A673 (cell line): ENCODE measurements around the gene DEXI. TPM values are rescaled to one million over a fixed set of nuclear protein-coding genes. Genes with fewer than 3 reads are reported as not detected.

Experiments
- BruUV-seq: library from RNA; stranded (reverse); fragments of 400-500 nt; replicated peaks from 2 replicates; lab custom pipeline; 2021; lab: Mats Ljungman, UMichigan
- CTCF ChIA-PET: fragments of 300-600 bp; sonication (Branson Sonifier 250); formaldehyde crosslinking; loops from one replicate; lab custom pipeline; 2022; ENCODE audit warnings: antibody characterized with exemption; lab: Charles Lee
- POLR2A ChIA-PET: fragments of 300-600 bp; sonication (Branson Sonifier 250); formaldehyde crosslinking; loops from one replicate; lab custom pipeline; 2022; ENCODE audit warnings: antibody characterized with exemption; ENCODE audit not compliant: low non-redundant PET; lab: Charles Lee
- DNase-seq: peaks from one replicate; pipeline ENCODE4 v3.0.0-alpha.2; 2015; ENCODE audit warnings: low spot score
- H3K27ac ChIP-seq: fragments of 200-600 bp; sonication (generic); 2 replicates; pipeline ENCODE4 v1.5.1; 2016; ENCODE audit warnings: mixed run types, low read depth, mild to moderate bottlenecking, mixed read lengths, antibody characterized with exemption, low read length; ENCODE audit not compliant: poor library complexity, severe bottlenecking
- H3K27me3 ChIP-seq: fragments of 200-600 bp; sonication (generic); replicated peaks from 2 replicates; pipeline ENCODE4 v1.6.1; 2017; ENCODE audit warnings: mixed run types, low read depth, mild to moderate bottlenecking, mixed read lengths, antibody characterized with exemption, low read length; ENCODE audit not compliant: insufficient read depth, poor library complexity
- H3K36me3 ChIP-seq: fragments of 200-600 bp; sonication (generic); 2 replicates; pipeline ENCODE4 v1.6.1; 2016; ENCODE audit warnings: mixed run types, mild to moderate bottlenecking, mixed read lengths, antibody characterized with exemption, low read length; ENCODE audit not compliant: insufficient read depth, poor library complexity, severe bottlenecking
- H3K4me1 ChIP-seq: fragments of 200-600 bp; sonication (generic); 2 replicates; pipeline ENCODE4 v1.6.1; 2017; ENCODE audit warnings: mixed run types, mild to moderate bottlenecking, mixed read lengths, antibody characterized with exemption, low read length; ENCODE audit not compliant: insufficient read depth, poor library complexity, severe bottlenecking
- H3K4me3 ChIP-seq: fragments of 200-600 bp; sonication (generic); 2 replicates; pipeline ENCODE4 v1.5.1; 2016; ENCODE audit warnings: low read depth, mixed run types, mild to moderate bottlenecking, mixed read lengths, low read length; ENCODE audit not compliant: poor library complexity, severe bottlenecking
- H3K9me3 ChIP-seq: fragments of 200-600 bp; sonication (generic); 2 replicates; pipeline ENCODE4 v1.6.1; 2016; ENCODE audit warnings: mixed run types, low read depth, mild to moderate bottlenecking, mixed read lengths, antibody characterized with exemption, low read length; ENCODE audit not compliant: poor library complexity, severe bottlenecking
- CTCF ChIP-seq: fragments of 300-800, 200-600 bp; sonication (generic); conservative IDR thresholded peaks from 2 replicates; pipeline ENCODE4 v1.5.1; 2017; ENCODE audit warnings: low read depth, mild to moderate bottlenecking, antibody characterized with exemption, low read length, moderate library complexity, mixed read lengths
- EZH2 ChIP-seq: fragments of 200-600 bp; sonication (generic); IDR thresholded peaks from 2 replicates; pipeline ENCODE4 v1.6.1; 2017; ENCODE audit warnings: borderline replicate concordance, low read depth, mild to moderate bottlenecking, mixed read lengths, antibody characterized with exemption, low read length; ENCODE audit not compliant: poor library complexity, severe bottlenecking
- intact Hi-C: fragments of 100-400 bp; cut with micrococcal nuclease; formaldehyde crosslinking; loops from one replicate; pipeline ENCODE4 v1.10.0; 2022; ENCODE audit not compliant: unreplicated experiment
- total RNA-seq: library from RNA; stranded (reverse); gene quantifications from 2 replicates; pipeline ENCODE4 v1.2.3, GENCODE V29; 2021

DEXI gene
- total RNA-seq, 1 experiment from 2014 or later = 30.7 TPM

- H3K27ac ChIP-seq = no peak overlapping the region
- TF ChIP-seq EZH2 (no peak), CTCF (no peak)
- intact Hi-C loops = no loop called here
- no peaks in the 10 kb centered on the region for H3K4me1 ChIP-seq
- ChIA-PET CTCF (no interaction called here), POLR2A (no interaction called here)
- peaks cover 85% of the 10 kb centered on the region for H3K27me3 ChIP-seq
- no peaks in the 10 kb centered on the region for H3K36me3 ChIP-seq
- no TSS peak for BruUV-seq
- H3K4me3 ChIP-seq = no peak overlapping the region
- H3K9me3 ChIP-seq = no peaks in the 10 kb centered on the region
- no peak for DNase-seq
Measured at GRCh38 chr16:10879681-10880589, 62.3 kb downstream of the DEXI start.

Other genes starting within 250 kb of the DEXI start
- gene TEKT5, start 247.5 kb downstream of the DEXI start, total RNA-seq = not detected in 2 replicates
- 22.9 and 25.2 TPM in 2 replicates for gene NUBP1, start 198.6 kb downstream of the DEXI start, total RNA-seq
- gene TVP23A, start 123.7 kb downstream of the DEXI start, total RNA-seq = not detected in 2 replicates
- not detected in 2 replicates for gene CIITA, start 65.3 kb downstream of the DEXI start, total RNA-seq
- gene CLEC16A, start 2.1 kb upstream of the DEXI start, total RNA-seq = 21.3 and 23.4 TPM in 2 replicates